HG03097 (cell line): ENCODE results near the gene ESYT2.
A peak's percentile ranks its signal among the peaks of the same experiment; 100 is the strongest.
"Not testable (repeated sequence)": the region's sequence is repeated elsewhere in the genome, so short reads cannot be mapped to it uniquely, and the experiment has no call there.

ENCODE experiments used
- ATAC-seq: cut with Tn5 transposase; IDR thresholded peaks from one replicate; pipeline ENCODE4 v1.9.1; 2021; ENCODE audit not compliant: unreplicated experiment, low FRiP score

ESYT2 gene

GRCh38 chr7:158703679-158704523, 125.4 kb downstream of the ESYT2 start:
- not testable (repeated sequence) for ATAC-seq

GRCh38 chr7:158702944-158703343, 126.4 kb downstream of the ESYT2 start:
- ATAC-seq, result no peak

GRCh38 chr7:158702196-158702595, 127.1 kb downstream of the ESYT2 start:
- ATAC-seq, result no peak

- ATAC-seq, result no peak
These were observed 129.3 kb downstream of the ESYT2 start for GRCh38 chr7:158700008-158700407.

GRCh38 chr7:158699341-158699740, 130.0 kb downstream of the ESYT2 start:
- ATAC-seq, result no peak

- ATAC-seq, result no peak
These were observed 130.6 kb downstream of the ESYT2 start for GRCh38 chr7:158698657-158699195.

GRCh38 chr7:158697597-158697996, 131.7 kb downstream of the ESYT2 start:
- not testable (repeated sequence) for ATAC-seq

- ATAC-seq, result peak; percentile 79
These were observed 133.4 kb downstream of the ESYT2 start for GRCh38 chr7:158695726-158696452.

GRCh38 chr7:158695056-158695455, 134.3 kb downstream of the ESYT2 start:
- ATAC-seq, result no peak

GRCh38 chr7:158694650-158695049, 134.7 kb downstream of the ESYT2 start:
- ATAC-seq, result no peak

GRCh38 chr7:158689488-158689887, 139.8 kb downstream of the ESYT2 start:
- no peak for ATAC-seq

- ATAC-seq, result no peak
These were observed 141.9 kb downstream of the ESYT2 start for GRCh38 chr7:158687406-158687805.

- ATAC-seq, result no peak
These were observed 143.6 kb downstream of the ESYT2 start for GRCh38 chr7:158685693-158686092.

- ATAC-seq, result no peak
These were observed 145.0 kb downstream of the ESYT2 start for GRCh38 chr7:158684329-158684728.

GRCh38 chr7:158683541-158683940, 145.8 kb downstream of the ESYT2 start:
- no peak for ATAC-seq

GRCh38 chr7:158682456-158682855, 146.9 kb downstream of the ESYT2 start:
- no peak for ATAC-seq
